Astrocyte of the cerebellum (primary cell): ENCODE results near the gene SPATA6L.

Experiments used
- DNase-seq: peaks from one replicate; pipeline ENCODE4 v3.0.0-alpha.2; 2011; ENCODE audit warnings: low read depth
- H3K4me3 ChIP-seq: 2 replicates; pipeline ENCODE4 v1.5.1; 2011; ENCODE audit warnings: mild to moderate bottlenecking, low read depth, low read length, moderate library complexity
- in situ Hi-C: cut with HindIII; loops from 2 replicates; pipeline ENCODE4 v1.10.0; 2017; ENCODE audit warnings: low sequenced_read_pairs
- TF ChIP-seq, protein P1 (sequence below): IDR thresholded peaks from 2 replicates; pipeline ENCODE4 v1.5.1; 2012; ENCODE audit warnings: low read length, low read depth, moderate library complexity, mild to moderate bottlenecking; ENCODE audit errors: missing control alignments

SPATA6L gene

DNA sequence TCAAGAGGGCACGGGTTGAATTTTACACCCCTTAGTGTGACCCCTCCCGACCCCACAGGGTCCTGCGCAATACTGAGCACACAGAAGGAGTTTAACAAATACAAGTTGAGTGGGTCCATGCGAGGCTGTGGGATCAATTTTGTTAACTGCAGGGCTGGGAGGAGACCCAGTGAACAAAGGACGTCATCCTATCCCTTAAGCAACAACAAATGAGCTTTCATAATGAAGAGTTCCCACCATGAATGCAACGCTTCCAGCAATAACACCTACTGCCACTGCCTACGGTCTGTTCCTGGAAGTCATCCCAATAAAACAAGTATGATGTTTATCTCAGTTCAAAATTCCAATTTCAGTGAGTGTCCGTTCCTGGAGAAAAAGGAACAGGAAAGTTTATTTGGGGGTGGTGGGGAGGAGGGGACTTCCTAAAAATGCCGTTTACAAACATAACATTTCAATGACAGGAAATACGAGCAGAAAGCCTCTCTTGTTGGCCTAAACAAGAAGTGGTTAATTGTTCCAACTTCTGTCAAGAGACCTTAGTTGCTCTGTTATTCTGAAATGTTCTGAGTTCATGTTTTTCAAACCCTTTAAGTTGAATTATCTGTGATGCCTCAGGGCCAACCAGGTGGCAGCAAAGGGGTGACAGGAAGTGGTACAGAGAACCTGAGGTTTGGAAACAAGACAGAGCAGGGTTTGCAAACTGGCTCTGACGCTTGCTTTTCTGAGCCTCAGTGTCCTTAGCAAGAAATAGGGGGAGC, 69.9 kb downstream of the SPATA6L start:
- TF ChIP-seq, protein P1, sequence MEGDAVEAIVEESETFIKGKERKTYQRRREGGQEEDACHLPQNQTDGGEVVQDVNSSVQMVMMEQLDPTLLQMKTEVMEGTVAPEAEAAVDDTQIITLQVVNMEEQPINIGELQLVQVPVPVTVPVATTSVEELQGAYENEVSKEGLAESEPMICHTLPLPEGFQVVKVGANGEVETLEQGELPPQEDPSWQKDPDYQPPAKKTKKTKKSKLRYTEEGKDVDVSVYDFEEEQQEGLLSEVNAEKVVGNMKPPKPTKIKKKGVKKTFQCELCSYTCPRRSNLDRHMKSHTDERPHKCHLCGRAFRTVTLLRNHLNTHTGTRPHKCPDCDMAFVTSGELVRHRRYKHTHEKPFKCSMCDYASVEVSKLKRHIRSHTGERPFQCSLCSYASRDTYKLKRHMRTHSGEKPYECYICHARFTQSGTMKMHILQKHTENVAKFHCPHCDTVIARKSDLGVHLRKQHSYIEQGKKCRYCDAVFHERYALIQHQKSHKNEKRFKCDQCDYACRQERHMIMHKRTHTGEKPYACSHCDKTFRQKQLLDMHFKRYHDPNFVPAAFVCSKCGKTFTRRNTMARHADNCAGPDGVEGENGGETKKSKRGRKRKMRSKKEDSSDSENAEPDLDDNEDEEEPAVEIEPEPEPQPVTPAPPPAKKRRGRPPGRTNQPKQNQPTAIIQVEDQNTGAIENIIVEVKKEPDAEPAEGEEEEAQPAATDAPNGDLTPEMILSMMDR: no peak
- no peak overlapping the region for H3K4me3 ChIP-seq
- in situ Hi-C loops: no loop called here
- DNase-seq: no peak

DNA sequence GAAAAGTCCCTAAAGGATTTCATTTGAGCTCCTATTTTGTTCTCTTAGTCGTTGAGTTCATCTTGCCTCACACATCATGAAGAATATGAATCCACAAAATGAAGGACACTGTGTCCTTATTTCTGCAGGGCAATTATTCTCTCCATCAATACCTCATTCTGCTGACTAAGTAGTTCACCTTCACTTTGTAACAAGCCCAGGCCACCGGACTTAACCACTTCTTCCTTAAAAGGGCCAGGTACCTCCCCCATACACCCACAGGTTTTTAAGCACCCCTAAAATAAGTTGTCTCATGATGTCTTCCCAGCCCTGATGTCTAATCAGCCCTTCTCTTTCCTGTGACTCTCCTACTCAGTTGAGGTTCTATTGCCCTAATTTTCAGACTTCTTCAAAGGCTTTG, 71.3 kb downstream of the SPATA6L start:
- in situ Hi-C loops: no loop called here
- TF ChIP-seq, protein P1: no peak
- H3K4me3 ChIP-seq: no peak overlapping the region
- no peak for DNase-seq

DNA sequence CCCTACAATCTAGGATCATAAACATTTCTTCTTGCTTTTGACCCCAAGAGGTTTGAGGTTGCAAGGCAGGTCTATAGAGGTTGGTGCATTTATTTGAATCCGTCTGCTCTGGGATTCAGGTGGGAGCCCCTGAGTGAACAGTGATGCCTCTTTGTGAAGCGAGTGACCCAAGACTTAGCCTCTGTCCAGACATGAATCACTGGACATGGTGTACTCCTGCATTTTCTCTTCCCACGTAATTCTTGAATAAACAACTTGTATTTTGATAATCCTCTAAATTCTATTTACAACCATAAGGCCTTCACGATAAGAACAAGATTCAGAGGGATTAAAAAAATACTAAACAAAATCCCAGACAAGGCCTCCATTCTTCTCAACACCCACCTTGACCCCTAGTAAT, 71.7 kb downstream of the SPATA6L start:
- TF ChIP-seq, protein P1: no peak
- in situ Hi-C loops: no loop called here
- no peak overlapping the region for H3K4me3 ChIP-seq
- no peak for DNase-seq

DNA sequence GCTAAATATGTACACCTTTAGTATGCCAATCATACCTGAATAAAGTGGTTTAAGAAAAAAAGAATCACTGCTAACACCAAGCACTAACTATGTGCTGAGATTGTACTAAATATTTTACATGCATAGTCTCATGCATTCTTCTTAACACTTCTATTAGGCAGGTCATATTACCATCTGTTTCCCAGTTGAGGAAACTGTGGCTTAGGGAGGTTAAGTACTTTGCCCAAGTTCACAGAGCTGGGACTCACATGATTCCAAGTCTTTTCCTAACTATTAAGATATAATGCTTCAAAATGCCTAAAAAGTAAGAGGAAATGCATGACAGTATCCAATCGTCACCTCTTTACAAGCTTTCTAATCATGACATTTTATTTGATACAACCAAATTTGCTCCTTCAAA, 73.4 kb downstream of the SPATA6L start:
- TF ChIP-seq, protein P1: no peak
- DNase-seq: no peak
- H3K4me3 ChIP-seq: no peak overlapping the region
- in situ Hi-C loops: no loop called here

DNA sequence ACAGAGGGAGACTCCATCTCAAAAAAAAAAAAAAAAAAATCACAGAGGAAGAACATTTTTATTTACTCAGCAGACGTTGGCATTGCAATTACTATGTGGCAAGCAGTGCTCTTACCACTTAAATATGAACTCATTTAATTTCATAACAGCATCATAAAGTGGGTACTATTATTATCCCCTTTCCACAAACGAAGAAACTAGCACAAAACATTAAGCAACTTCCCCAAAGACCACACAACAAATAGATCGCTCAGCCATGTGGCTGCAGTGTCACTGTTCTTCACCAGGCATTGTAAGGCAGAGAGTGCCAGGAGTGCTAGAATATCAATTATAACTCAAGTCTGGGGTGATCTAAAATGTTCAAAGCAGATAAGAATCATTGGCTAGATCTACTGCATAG, 74.0 kb downstream of the SPATA6L start:
- in situ Hi-C loops: no loop called here
- TF ChIP-seq, protein P1: no peak
- no peak for DNase-seq
- no peak overlapping the region for H3K4me3 ChIP-seq

DNA sequence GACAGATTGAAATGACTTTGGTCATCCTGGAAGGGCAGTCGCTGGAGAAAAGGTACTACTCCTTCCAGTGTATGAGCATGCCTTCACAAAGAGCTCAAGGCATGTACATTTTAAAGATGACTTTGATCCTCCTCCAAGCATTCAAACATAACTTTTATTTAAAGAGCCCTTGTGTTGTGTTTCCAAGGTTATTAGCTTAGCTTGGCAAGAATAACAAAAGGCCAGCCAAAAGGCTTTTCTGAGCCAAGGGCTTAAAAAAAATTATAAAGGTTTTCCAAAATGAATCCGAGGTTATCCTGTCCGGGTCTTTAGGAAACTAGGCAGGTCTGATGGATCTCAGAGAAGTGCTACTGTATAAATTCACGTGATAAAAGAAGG, 75.2 kb downstream of the SPATA6L start:
- TF ChIP-seq, protein P1: no peak
- in situ Hi-C loops: no loop called here
- no peak overlapping the region for H3K4me3 ChIP-seq
- peak; percentile 22 for DNase-seq
